ENCODE measurements around the gene KCNK3. TPM values are rescaled to one million over a fixed set of nuclear protein-coding genes. Genes with fewer than 3 reads are reported as not detected.

The KCNK3 gene
- total RNA-seq, 1 donor from 2014 or later, result 2.7 TPM

GRCh38 chr2:26679867-26680266 is 12.7 kb upstream of the KCNK3 start:
- Mint-ChIP-seq H3K27me3 (peaks cover 15% of the 10 kb centered on the region), H3K27ac (no peak overlapping the region), H3K4me1 (ENCODE audit: unreplicated experiment) (no peaks in the 10 kb centered on the region), H3K36me3 (no peaks in the 10 kb centered on the region), H3K4me3 (no peak overlapping the region), H3K9me3 (peaks cover 5% of the 10 kb centered on the region)
- DNase-seq (ENCODE audit: extremely low spot score, unreplicated experiment), result no peak
- TF ChIP-seq CTCF (conservative IDR thresholded peaks at IDR 0.05), result no peak

- H3K27ac Mint-ChIP-seq, result no peak overlapping the region
- H3K36me3 Mint-ChIP-seq, result no peaks in the 10 kb centered on the region
- no peak for DNase-seq (ENCODE audit: extremely low spot score, unreplicated experiment)
- H3K27me3 Mint-ChIP-seq, result peaks cover 25% of the 10 kb centered on the region
- H3K4me3 Mint-ChIP-seq, result no peak overlapping the region
- peaks cover 5% of the 10 kb centered on the region for H3K9me3 Mint-ChIP-seq
- H3K4me1 Mint-ChIP-seq (ENCODE audit: unreplicated experiment), result peaks cover 10% of the 10 kb centered on the region
- no peak for TF ChIP-seq CTCF (conservative IDR thresholded peaks at IDR 0.05)
These were observed 10.9 kb upstream of the KCNK3 start for GRCh38 chr2:26681656-26682055.

GRCh38 chr2:26682155-26682554 is 10.4 kb upstream of the KCNK3 start:
- Mint-ChIP-seq H3K27ac (no peak overlapping the region), H3K4me1 (ENCODE audit: unreplicated experiment) (peaks cover 15% of the 10 kb centered on the region), H3K4me3 (no peak overlapping the region), H3K36me3 (no peaks in the 10 kb centered on the region), H3K27me3 (peaks cover 30% of the 10 kb centered on the region), H3K9me3 (peaks cover 5% of the 10 kb centered on the region)
- TF ChIP-seq CTCF (conservative IDR thresholded peaks at IDR 0.05), result no peak
- no peak for DNase-seq (ENCODE audit: extremely low spot score, unreplicated experiment)

GRCh38 chr2:26683583-26683982 is 8.9 kb upstream of the KCNK3 start:
- TF ChIP-seq CTCF (conservative IDR thresholded peaks at IDR 0.05), result no peak
- Mint-ChIP-seq H3K27ac (no peak overlapping the region), H3K4me1 (ENCODE audit: unreplicated experiment) (peaks cover 17% of the 10 kb centered on the region), H3K36me3 (no peaks in the 10 kb centered on the region), H3K9me3 (no peaks in the 10 kb centered on the region), H3K4me3 (no peak overlapping the region), H3K27me3 (peaks cover 27% of the 10 kb centered on the region)
- DNase-seq (ENCODE audit: extremely low spot score, unreplicated experiment), result no peak

GRCh38 chr2:26685341-26685740 is 7.2 kb upstream of the KCNK3 start:
- H3K4me3 Mint-ChIP-seq, result no peak overlapping the region
- no peak for DNase-seq (ENCODE audit: extremely low spot score, unreplicated experiment)
- H3K9me3 Mint-ChIP-seq, result no peaks in the 10 kb centered on the region
- no peak overlapping the region for H3K27ac Mint-ChIP-seq
- TF ChIP-seq CTCF (conservative IDR thresholded peaks at IDR 0.05), result no peak
- H3K27me3 Mint-ChIP-seq, result peaks cover 26% of the 10 kb centered on the region
- peaks cover 17% of the 10 kb centered on the region for H3K4me1 Mint-ChIP-seq (ENCODE audit: unreplicated experiment)
- H3K36me3 Mint-ChIP-seq, result no peaks in the 10 kb centered on the region

All from type B pancreatic cell (in vitro differentiated cells).